GM12878 (cell line): ENCODE data around the gene CACNA2D4. TPM values are rescaled to one million over a fixed set of nuclear protein-coding genes. Genes with fewer than 3 reads are reported as not detected.

Experiments
- ATAC-seq: fragments of 200-7000 bp; cut with Tn5 transposase; 3 replicates; pipeline ENCODE4 v1.9.1; 2020; ENCODE audit warnings: mild to moderate bottlenecking, moderate library complexity
- BruUV-seq: library from RNA; stranded (reverse); fragments of 400-500 nt; replicated peaks from 2 replicates; lab custom pipeline; 2021; lab: Mats Ljungman, UMichigan
- CTCF ChIA-PET: fragments of 300-600 bp; sonication (Branson Sonifier 250); formaldehyde crosslinking; extraction: SDS; loops from one replicate; lab custom pipeline; 2021; ENCODE audit warnings: inconsistent platforms; lab: Yijun Ruan, JAX
- POLR2A ChIA-PET: fragments of 350-600 bp; formaldehyde crosslinking; extraction: SDS; loops from one replicate; lab custom pipeline; 2021; ENCODE audit warnings: inconsistent platforms; lab: Charles Lee
- RAD21 ChIA-PET: fragments of 300-600 bp; sonication (Branson Sonifier 250); formaldehyde crosslinking; loops from one replicate; lab custom pipeline; 2023; ENCODE audit warnings: antibody characterized with exemption; ENCODE audit not compliant: unreplicated experiment; lab: Charles Lee
- SMC1A ChIA-PET: fragments of 300-600 bp; sonication (Branson Sonifier 250); formaldehyde crosslinking; loops from one replicate; lab custom pipeline; 2023; ENCODE audit not compliant: unreplicated experiment, uncharacterized antibody; lab: Charles Lee
- DNase-seq: peaks from one replicate; pipeline ENCODE4 v3.0.0-alpha.2; 2011; ENCODE audit warnings: low read depth, low spot score
- FAIRE-seq: peaks from 3 replicates; lab custom pipeline; 2011; peaks lifted over from hg19 to GRCh38; lab: Jason Lieb, UNC
- H2AFZ ChIP-seq: 2 replicates; pipeline ENCODE4 v1.6.0; 2011; ENCODE audit warnings: low read depth, low read length, control low read depth; ENCODE audit not compliant: control insufficient read depth
- H3K27ac ChIP-seq: 2 replicates; pipeline ENCODE4 v1.5.1; 2011; ENCODE audit warnings: control low read depth; ENCODE audit not compliant: control insufficient read depth, insufficient read depth
- H3K27me3 ChIP-seq, 2 experiments: replicated peaks in 1 of 2; 2 replicates each; pipeline versions ENCODE4 v1.6.0 to v1.6.1; 2011; ENCODE audit warnings: low read length in 1 of 2; ENCODE audit not compliant: control insufficient read depth in 2 of 2, insufficient read depth in 2 of 2
- H3K36me3 ChIP-seq, 2 experiments: 2 replicates each; pipeline ENCODE4 v1.5.1; 2011; ENCODE audit warnings: low read length in 1 of 2; ENCODE audit not compliant: control insufficient read depth in 2 of 2, insufficient read depth in 2 of 2
- H3K4me1 ChIP-seq: 2 replicates; pipeline ENCODE4 v1.6.1; 2011; ENCODE audit warnings: mild to moderate bottlenecking, low read length, moderate library complexity, mixed read lengths; ENCODE audit not compliant: control insufficient read depth, insufficient read depth
- H3K4me2 ChIP-seq: 2 replicates; pipeline ENCODE4 v1.6.0; 2011; ENCODE audit warnings: control low read depth; ENCODE audit not compliant: control insufficient read depth, insufficient read depth
- H3K4me3 ChIP-seq: fragments of 200-600 bp; sonication (generic); 2 replicates; pipeline ENCODE4 v1.5.1; 2016
- H3K79me2 ChIP-seq: 2 replicates; pipeline ENCODE4 v1.6.0; 2011; ENCODE audit warnings: low read length; ENCODE audit not compliant: control insufficient read depth, insufficient read depth
- H3K9ac ChIP-seq: 2 replicates; pipeline ENCODE4 v1.8.0; 2011; ENCODE audit warnings: low read length, control low read depth, mixed read lengths; ENCODE audit not compliant: control insufficient read depth, insufficient read depth
- H3K9me3 ChIP-seq: replicated peaks from 3 replicates; pipeline ENCODE4 v1.5.1; 2011; ENCODE audit warnings: mild to moderate bottlenecking, low read length; ENCODE audit not compliant: control insufficient read depth, insufficient read depth
- H4K20me1 ChIP-seq: 2 replicates; pipeline ENCODE4 v1.6.0; 2011; ENCODE audit not compliant: control insufficient read depth, insufficient read depth
- ATF3 ChIP-seq: IDR thresholded peaks from 2 replicates; pipeline ENCODE4 v1.6.1; 2011; ENCODE audit warnings: low read depth, mild to moderate bottlenecking, low read length, moderate library complexity, borderline replicate concordance; ENCODE audit errors: extremely low read depth
- BCL3 ChIP-seq: IDR thresholded peaks from 2 replicates; pipeline ENCODE4 v1.6.1; 2011; ENCODE audit warnings: borderline replicate concordance, low read depth, mild to moderate bottlenecking, moderate library complexity, low read length; ENCODE audit not compliant: insufficient read depth, poor library complexity, severe bottlenecking
- BHLHE40 ChIP-seq, 2 experiments: fragments of 450-650 bp in 1 of 2; IDR thresholded peaks; 2 replicates each; pipeline ENCODE4 v1.6.1; 2011 to 2017; ENCODE audit warnings: low read depth in 2 of 2, borderline replicate concordance in 1 of 2, improper control_type of control experiment in 1 of 2, low read length in 1 of 2, mild to moderate bottlenecking in 1 of 2
- E2F4 ChIP-seq: IDR thresholded peaks from 2 replicates; pipeline ENCODE4 v1.6.1; 2012; ENCODE audit warnings: low read depth, low read length, improper control_type of control experiment
- ELK1 ChIP-seq: IDR thresholded peaks from 2 replicates; pipeline ENCODE4 v1.6.1; 2012; ENCODE audit warnings: low read depth, low read length, improper control_type of control experiment
- IKZF1 ChIP-seq: fragments of 450-650 bp; conservative IDR thresholded peaks from 2 replicates; pipeline ENCODE4 v1.6.1; 2017; ENCODE audit warnings: antibody characterized with exemption, mild to moderate bottlenecking
- IRF3 ChIP-seq: fragments of 450-650 bp; IDR thresholded peaks from 2 replicates; pipeline ENCODE4 v1.6.1; 2014; ENCODE audit warnings: mild to moderate bottlenecking
- KAT2A ChIP-seq: conservative IDR thresholded peaks from 2 replicates; pipeline ENCODE4 v1.6.1; 2011; ENCODE audit warnings: low read depth, low read length; ENCODE audit not compliant: control insufficient read depth
- KLF5 ChIP-seq: fragments of 450-650 bp; IDR thresholded peaks from 2 replicates; pipeline ENCODE4 v1.6.1; 2014; ENCODE audit warnings: mild to moderate bottlenecking; ENCODE audit not compliant: partially characterized antibody
- PML ChIP-seq: IDR thresholded peaks from 2 replicates; pipeline ENCODE4 v1.6.1; 2012; ENCODE audit warnings: low read length, inconsistent platforms
- POLR2AphosphoS2 ChIP-seq: IDR thresholded peaks from 2 replicates; pipeline ENCODE4 v1.6.1; 2011; ENCODE audit warnings: low read depth, mild to moderate bottlenecking, low read length, improper control_type of control experiment, moderate library complexity
- SKIL ChIP-seq: fragments of 450-650 bp; IDR thresholded peaks from 2 replicates; pipeline ENCODE4 v1.6.1; 2017; ENCODE audit warnings: mild to moderate bottlenecking, low read depth, inconsistent platforms; ENCODE audit not compliant: poor library complexity, severe bottlenecking
- SREBF1 ChIP-seq: IDR thresholded peaks from 2 replicates; pipeline ENCODE4 v1.6.1; 2012; ENCODE audit warnings: mild to moderate bottlenecking, low read length
- TARDBP ChIP-seq: IDR thresholded peaks from 2 replicates; pipeline ENCODE4 v1.6.1; 2016; ENCODE audit warnings: borderline replicate concordance
- WGBS: methylation state at CpG from one replicate; pipeline ENCODE4 v1.1.6; 2016; ENCODE audit warnings: low lambda C conversion rate; ENCODE audit not compliant: insufficient replicate concordance, insufficient coverage; ENCODE audit errors: missing lambda C conversion rate; 5-methylcytosine and 5-hydroxymethylcytosine counted together
- in situ Hi-C: fragments of 300-500 bp; cut with MboI; formaldehyde crosslinking; loops from 9 replicates; pipeline ENCODE4 v1.14.3; 2018; ENCODE audit warnings: mixed read lengths
- intact Hi-C: fragments of 100-400 bp; cut with micrococcal nuclease; formaldehyde crosslinking; loops from one replicate; pipeline ENCODE4 v1.14.2; 2022; ENCODE audit not compliant: unreplicated experiment
- polyA plus RNA-seq, 11 experiments: library from polyadenylated mRNA; depleted of rRNA in 4 of 11; unstranded in 6 of 11; stranded (reverse) in 5 of 11; fragments of >200 nt; fragmentation: Nextera tagmentation in 4 of 11; fragmentation: Illumina TruSeq in 1 of 11; extraction: Ambion mirVana in 4 of 11; extraction: Trizol in 1 of 11; gene quantifications; 1 replicate in 1 of 11; 2 replicates in 10 of 11; pipeline versions ENCODE4 v1.2.1 to v1.2.3, GENCODE V29; 2011 to 2016; ENCODE audit warnings: inconsistent platforms in 2 of 11, missing spikeins in 2 of 11, low read depth in 1 of 11
- total RNA-seq, 4 experiments: library from RNA; depleted of rRNA in 3 of 4; stranded (reverse); fragments of >200 nt in 3 of 4; fragmentation: Illumina TruSeq in 1 of 4; extraction: Trizol in 1 of 4; gene quantifications; 2 replicates each; pipeline versions ENCODE4 v1.2.1 to v1.2.3, GENCODE V29; 2013 to 2021

Gene CACNA2D4
- total and polyA plus RNA-seq, 10 of the 15 experiments (the other 5 are each of a cell fraction or from before 2014, with no cell fraction given), result 0.03 to 1.0 (median 0.65) TPM

GRCh38 chr12:1917172-1918070 lies 1.0 kb downstream of the CACNA2D4 start:
- CTCF ChIA-PET, result no interaction called here
- no TSS peak for BruUV-seq
- no peaks in the 10 kb centered on the region for H3K4me1 ChIP-seq
- SMC1A ChIA-PET, result no interaction called here
- no peaks in the 10 kb centered on the region for H3K79me2 ChIP-seq
- H3K4me2 ChIP-seq, result no peak overlapping the region
- 29% methylated on average over 22 of the region's 22 CpGs for WGBS
- H3K9me3 ChIP-seq, result no peaks in the 10 kb centered on the region
- H2AFZ ChIP-seq, result no peak overlapping the region; the same call in 1 of the 2 replicates
- in situ Hi-C loops, result no loop called here
- H3K27ac ChIP-seq, result no peak overlapping the region
- H3K4me3 ChIP-seq, result no peak overlapping the region
- intact Hi-C loops, result no loop called here
- ATAC-seq, result no peak
- no peak for DNase-seq
- no peak overlapping the region for H3K9ac ChIP-seq
- H4K20me1 ChIP-seq, result no peaks in the 10 kb centered on the region
- no peak for FAIRE-seq
- peaks cover 0 to 6% of the 10 kb centered on the region in 2 experiments; a peak in 2 of 4 replicates for H3K27me3 ChIP-seq
- RAD21 ChIA-PET, result no interaction called here
- no peaks in the 10 kb centered on the region for H3K36me3 ChIP-seq
- POLR2A ChIA-PET, result no interaction called here
- TF ChIP-seq KAT2A (no peak), POLR2AphosphoS2 (no peak), SREBF1 (no peak), SKIL (no peak), IRF3 (no peak), E2F4 (no peak), ATF3 (no peak), PML (no peak), ELK1 (no peak), BCL3 (no peak), KLF5 (no peak), TARDBP (no peak), IKZF1 (no peak), BHLHE40 (IDR thresholded peaks at IDR 0.05; ENCODE audit: borderline replicate concordance in 1 of 2, low read depth in 2 of 2, low read length in 1 of 2) (no peak)
